GM12891 (cell line): Measurements from ENCODE around the gene STARD13.

ENCODE experiments used
- DNase-seq: peaks from one replicate; pipeline ENCODE4 v3.0.0; 2011; ENCODE audit warnings: low spot score; ENCODE audit not compliant: insufficient read length
- FAIRE-seq: peaks from 2 replicates; lab custom pipeline; 2011; peaks lifted over from hg19 to GRCh38; lab: Jason Lieb, UNC
- PAX5 ChIP-seq: IDR thresholded peaks from 2 replicates; pipeline ENCODE4 v1.6.1; 2011; ENCODE audit warnings: low read length, moderate library complexity, mild to moderate bottlenecking; ENCODE audit not compliant: insufficient read depth, severe bottlenecking
- POLR2A ChIP-seq: IDR thresholded peaks from 2 replicates; pipeline ENCODE4 v1.6.1; 2011; ENCODE audit warnings: low read depth, low read length, control low read depth
- POLR2AphosphoS5 ChIP-seq: IDR thresholded peaks from 2 replicates; pipeline ENCODE4 v1.6.1; 2011; ENCODE audit warnings: low read depth, low read length, control low read depth
- POU2F2 ChIP-seq: IDR thresholded peaks from 2 replicates; pipeline ENCODE4 v1.6.1; 2011; ENCODE audit warnings: low read depth, mild to moderate bottlenecking, control low read depth, low read length, moderate library complexity
- SPI1 ChIP-seq: IDR thresholded peaks from 2 replicates; pipeline ENCODE4 v1.6.1; 2011; ENCODE audit warnings: low read depth, low read length, control low read depth
- TAF1 ChIP-seq: IDR thresholded peaks from 2 replicates; pipeline ENCODE4 v1.6.1; 2011; ENCODE audit warnings: low read depth, low read length, control low read depth

STARD13 gene

GRCh38 chr13:33073338-33073737, 212.2 kb downstream of the STARD13 start:
- TF ChIP-seq PAX5 (no peak), TAF1 (no peak)
- FAIRE-seq (no peak), DNase-seq (no peak)

- no peak for FAIRE-seq
- DNase-seq: no peak
- TF ChIP-seq PAX5 (no peak), POLR2AphosphoS5 (no peak), POLR2A (no peak), POU2F2 (no peak), TAF1 (no peak), SPI1 (no peak)
These were observed 212.8 kb downstream of the STARD13 start for GRCh38 chr13:33072759-33073158.

GRCh38 chr13:33072282-33072681, 213.3 kb downstream of the STARD13 start:
- no peak for DNase-seq
- TF ChIP-seq PAX5: no peak
- TF ChIP-seq POLR2AphosphoS5: no peak
- TF ChIP-seq POLR2A: no peak
- no peak for TF ChIP-seq TAF1
- TF ChIP-seq POU2F2: no peak
- TF ChIP-seq SPI1: no peak
- no peak for FAIRE-seq

GRCh38 chr13:33070713-33071112, 214.8 kb downstream of the STARD13 start:
- FAIRE-seq (no peak), DNase-seq (no peak)
- TF ChIP-seq POLR2AphosphoS5 (no peak), POLR2A (no peak), TAF1 (no peak), PAX5 (no peak)

- TF ChIP-seq POLR2A: no peak
- DNase-seq (no peak), FAIRE-seq (peak; percentile 59)
These were observed 216.2 kb downstream of the STARD13 start for GRCh38 chr13:33069365-33069764.

GRCh38 chr13:33066329-33066728, 219.2 kb downstream of the STARD13 start:
- FAIRE-seq (no peak), DNase-seq (no peak)
- TF ChIP-seq SPI1 (no peak), TAF1 (no peak), POU2F2 (no peak), PAX5 (no peak)

GRCh38 chr13:33060815-33061214, 224.7 kb downstream of the STARD13 start:
- no peak for DNase-seq

GRCh38 chr13:33058776-33059327, 226.7 kb downstream of the STARD13 start:
- no peak for TF ChIP-seq POU2F2
- no peak for TF ChIP-seq TAF1
- TF ChIP-seq POLR2AphosphoS5: no peak
- TF ChIP-seq POLR2A: no peak
- TF ChIP-seq PAX5: no peak
- no peak for TF ChIP-seq SPI1
- DNase-seq (no peak), FAIRE-seq (no peak)

More at GRCh38 chr13:33060815-33061214, 224.7 kb downstream of the STARD13 start:
- TF ChIP-seq SPI1 (no peak), PAX5 (no peak)
- peak; percentile 50 for FAIRE-seq

GRCh38 chr13:33057019-33057780, 228.4 kb downstream of the STARD13 start:
- FAIRE-seq: no peak
- peak; percentile 26 for DNase-seq
- TF ChIP-seq POLR2AphosphoS5: no peak
- no peak for TF ChIP-seq TAF1
- no peak for TF ChIP-seq POU2F2
- no peak for TF ChIP-seq PAX5
- TF ChIP-seq POLR2A: no peak
- TF ChIP-seq SPI1: no peak

- no peak for DNase-seq
- no peak for TF ChIP-seq PAX5
- TF ChIP-seq POU2F2: no peak
- TF ChIP-seq TAF1: no peak
- TF ChIP-seq POLR2A: no peak
- TF ChIP-seq POLR2AphosphoS5: no peak
- FAIRE-seq: no peak
These were observed 232.0 kb downstream of the STARD13 start for GRCh38 chr13:33053397-33054066.
